ENCODE measurements around the gene REEP1. TPM values are rescaled to one million over a fixed set of nuclear protein-coding genes. Genes with fewer than 3 reads are reported as not detected.

REEP1 gene
- total and polyA plus RNA-seq, 2 of the 8 experiments (the other 6 are each of a cell fraction or from before 2014, with no cell fraction given) = 0.74 to 1.5 TPM

DNA sequence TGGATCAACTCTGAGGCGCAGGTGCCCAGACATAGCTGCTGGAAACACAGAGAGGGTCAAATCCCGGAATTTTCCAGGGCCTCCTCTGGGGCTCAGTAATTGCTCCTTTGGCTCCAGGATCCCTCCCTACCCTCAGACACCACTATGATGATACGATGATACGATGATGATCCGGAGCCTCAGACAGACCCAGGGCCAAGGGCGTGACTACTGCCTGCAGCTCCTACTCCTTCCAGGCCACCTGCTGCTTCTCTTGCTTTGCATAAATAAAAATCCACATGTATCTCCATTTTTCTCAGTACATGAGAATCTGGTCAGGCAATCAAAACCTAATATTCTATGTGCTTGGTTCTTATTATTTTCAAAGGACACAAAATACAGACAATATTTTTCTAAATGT is 104.5 kb downstream of the REEP1 start:
- no peak overlapping the region for H3K9ac ChIP-seq (replicated peaks in 1 of 4; ENCODE audit: extremely low read depth in 1 of 4, low read depth in 3 of 4, low read length in 3 of 4)
- no peaks in the 10 kb centered on the region for H4K20me1 ChIP-seq (replicated peaks in 1 of 2; ENCODE audit: control insufficient read depth in 1 of 2, insufficient read depth in 2 of 2, low read length in 2 of 2)
- H4K91ac ChIP-seq (replicated peaks; ENCODE audit: insufficient read length, low read length) = no peak overlapping the region
- H3K79me2 ChIP-seq (ENCODE audit: control insufficient read depth in 1 of 2, insufficient read depth in 2 of 2, low read length in 2 of 2) = no peaks in the 10 kb centered on the region
- H2BK120ac ChIP-seq (replicated peaks; ENCODE audit: low read depth, low read length) = no peak overlapping the region
- H3K23me2 ChIP-seq (ENCODE audit: low read depth, low read length) = no peaks in the 10 kb centered on the region
- TF ChIP-seq SP1 (IDR thresholded peaks at IDR 0.05; ENCODE audit: low read depth, low read length) (no peak), EGR1 (IDR thresholded peaks at IDR 0.05; ENCODE audit: borderline replicate concordance, low read depth, low read length) (no peak), JUND (IDR thresholded peaks at IDR 0.05; ENCODE audit: low read length) (no peak), POU5F1 (IDR thresholded peaks at IDR 0.05; ENCODE audit: low read depth, low read length) (no peak), MAFK (IDR thresholded peaks at IDR 0.05; ENCODE audit: low read depth, low read length) (no peak), TBP (IDR thresholded peaks at IDR 0.05; ENCODE audit: low read depth, low read length) (no peak), CHD1 (IDR thresholded peaks at IDR 0.05; ENCODE audit: low read depth, low read length) (no peak), GABPA (IDR thresholded peaks at IDR 0.05; ENCODE audit: borderline replicate concordance, insufficient read depth, low read length) (no peak), CEBPB (IDR thresholded peaks at IDR 0.05; ENCODE audit: low read depth, low read length) (no peak), SUZ12 (IDR thresholded peaks at IDR 0.05; ENCODE audit: low read length) (no peak)
- H3K18ac ChIP-seq (ENCODE audit: extremely low read depth, low read length) = no peak overlapping the region
- H4K8ac ChIP-seq (ENCODE audit: extremely low read depth, insufficient read depth, low read length) = no peak overlapping the region
- H3K79me1 ChIP-seq (ENCODE audit: low read depth, low read length) = no peaks in the 10 kb centered on the region
- no peaks in the 10 kb centered on the region for H3K36me3 ChIP-seq (ENCODE audit: control insufficient read depth in 2 of 4, insufficient read depth in 4 of 4, low read length in 3 of 4)
- H3K4ac ChIP-seq (replicated peaks; ENCODE audit: insufficient read length, low read depth, low read length) = no peak overlapping the region
- H3K27ac ChIP-seq (ENCODE audit: low read depth, low read length) = no peak overlapping the region
- no peak overlapping the region for H2BK12ac ChIP-seq (ENCODE audit: low read depth, low read length)
- H2BK5ac ChIP-seq (ENCODE audit: low read depth, low read length) = no peak overlapping the region
- H3K14ac ChIP-seq (ENCODE audit: insufficient read length) = no peak overlapping the region
- no peak overlapping the region for H3K4me2 ChIP-seq (ENCODE audit: insufficient read depth in 1 of 2, low read depth in 2 of 2, low read length in 2 of 2)
- H2AK5ac ChIP-seq (ENCODE audit: low read depth, low read length) = no peak overlapping the region
- H3K56ac ChIP-seq (replicated peaks; ENCODE audit: insufficient read length, low read depth, low read length) = no peak overlapping the region
- ChIA-PET POLR2A (ENCODE audit: partially characterized antibody) (no interaction called here), CTCF (ENCODE audit: partially characterized antibody) (interaction anchor here (1.2 to 1.7 kb wide), 4 partner anchors 9 to 16 kb away, joined by 3 to 7 read pairs (median 6); no protein-coding TSS in a partner anchor)
- no peaks in the 10 kb centered on the region; a peak in 1 of 7 replicates for H3K4me1 ChIP-seq (replicated peaks in 1 of 4; ENCODE audit: control insufficient read depth in 3 of 4, insufficient read depth in 4 of 4, low read length in 3 of 4)
- H4K5ac ChIP-seq (ENCODE audit: insufficient read length, low read depth, low read length) = no peak overlapping the region
- no peak for DNase-seq (ENCODE audit: low read depth in 1 of 2, low spot score in 2 of 2)
- no peaks in the 10 kb centered on the region for H3K27me3 ChIP-seq (replicated peaks in 1 of 4; ENCODE audit: control insufficient read depth in 3 of 4, extremely low read depth in 1 of 4, insufficient read depth in 3 of 4, low read length in 3 of 4)
- no peak overlapping the region for H2BK20ac ChIP-seq (ENCODE audit: low read length)
- 92% methylated on average over 6 of the region's 6 CpGs; no CpG with 5 or more reads in 1 of the 2 experiments for WGBS, 2 experiments (ENCODE audit: extremely low coverage in 1 of 2, insufficient coverage in 1 of 2, insufficient read length in 1 of 2, insufficient replicate concordance in 2 of 2, low coverage in 1 of 2, low lambda C conversion rate in 2 of 2, missing lambda C conversion rate in 1 of 2)
- no peak overlapping the region for H3K23ac ChIP-seq (ENCODE audit: insufficient read length)
- H3K4me3 ChIP-seq (ENCODE audit: extremely low read depth in 1 of 4, insufficient read depth in 2 of 4, low read depth in 3 of 4, low read length in 4 of 4) = no peak overlapping the region
- H2BK15ac ChIP-seq (ENCODE audit: low read length) = no peak overlapping the region
- no peak overlapping the region for H2AFZ ChIP-seq (ENCODE audit: low read length)
- no peak for FAIRE-seq
- no peaks in the 10 kb centered on the region for H3K9me3 ChIP-seq (ENCODE audit: insufficient read depth in 2 of 2, low read depth in 1 of 2, low read length in 1 of 2)

Measured in H1 (cell line).